HEK293 (cell line): ENCODE results near the gene RASA2.

Experiments
- CTCF ChIP-seq: fragments of 450-650 bp; formaldehyde crosslinking; IDR thresholded peaks from 2 replicates; pipeline ENCODE4 v1.5.1; 2016; ENCODE audit warnings: missing biosample characterization, missing genetic modification characterization
- HOXA7 ChIP-seq: sonication (generic); formaldehyde crosslinking; IDR thresholded peaks from 2 replicates; pipeline ENCODE4 v1.8.1; 2022; ENCODE audit warnings: missing genetic modification reagents, borderline replicate concordance
- OVOL3 ChIP-seq: fragments of 450-650 bp; formaldehyde crosslinking; IDR thresholded peaks from 2 replicates; pipeline ENCODE4 v1.5.1; 2016; ENCODE audit warnings: missing biosample characterization, missing genetic modification characterization
- SCRT2 ChIP-seq: fragments of 450-650 bp; formaldehyde crosslinking; IDR thresholded peaks from 2 replicates; pipeline ENCODE4 v1.5.1; 2016; ENCODE audit warnings: missing biosample characterization, missing genetic modification characterization
- TCF7L2 ChIP-seq: IDR thresholded peaks from 2 replicates; pipeline ENCODE4 v1.6.1; 2011; ENCODE audit warnings: low read depth, mild to moderate bottlenecking, inconsistent platforms, low read length, moderate library complexity, borderline replicate concordance
- ZBTB1 ChIP-seq: fragments of 450-650 bp; formaldehyde crosslinking; IDR thresholded peaks from 2 replicates; pipeline ENCODE4 v1.5.1; 2016; ENCODE audit warnings: missing biosample characterization, missing genetic modification characterization
- ZBTB11 ChIP-seq: fragments of 450-650 bp; formaldehyde crosslinking; conservative IDR thresholded peaks from 2 replicates; pipeline ENCODE4 v1.5.1; 2016; ENCODE audit warnings: low read depth, missing biosample characterization, missing genetic modification characterization
- ZNF10 ChIP-seq: fragments of 450-650 bp; formaldehyde crosslinking; IDR thresholded peaks from 2 replicates; pipeline ENCODE4 v1.5.1; 2017; ENCODE audit warnings: missing biosample characterization, missing genetic modification characterization
- ZNF112 ChIP-seq: fragments of 450-650 bp; formaldehyde crosslinking; IDR thresholded peaks from 2 replicates; pipeline ENCODE4 v1.5.0; 2017; ENCODE audit warnings: missing biosample characterization, missing genetic modification characterization
- ZNF184 ChIP-seq: fragments of 450-650 bp; IDR thresholded peaks from 2 replicates; pipeline ENCODE4 v1.5.1; 2018; ENCODE audit warnings: missing biosample characterization, mild to moderate bottlenecking, missing genetic modification characterization
- ZNF211 ChIP-seq: fragments of 450-650 bp; formaldehyde crosslinking; IDR thresholded peaks from 2 replicates; pipeline ENCODE4 v1.5.1; 2016; ENCODE audit warnings: low read depth, missing biosample characterization, missing genetic modification characterization
- ZNF664 ChIP-seq: fragments of 450-650 bp; formaldehyde crosslinking; IDR thresholded peaks from 2 replicates; pipeline ENCODE4 v1.5.1; 2016; ENCODE audit warnings: missing biosample characterization, missing genetic modification characterization

GRCh38 chr3:141498598-141499223 is 11.9 kb downstream of the RASA2 start:
- TF ChIP-seq HOXA7 (CRISPR knock-in tag), result no peak
- TF ChIP-seq TCF7L2, result no peak
- no peak for TF ChIP-seq ZBTB1 (tag by site-specific recombination)
- TF ChIP-seq CTCF (tag by site-specific recombination), result no peak
- no peak for TF ChIP-seq SCRT2 (tag by site-specific recombination)
- no peak for TF ChIP-seq OVOL3 (tag by site-specific recombination)
- TF ChIP-seq ZBTB11, result no peak
- TF ChIP-seq ZNF664 (tag by site-specific recombination), result no peak
- TF ChIP-seq ZNF211 (tag by site-specific recombination), result no peak
- TF ChIP-seq ZNF10 (tag by site-specific recombination), result no peak
- no peak for TF ChIP-seq ZNF112 (tag by site-specific recombination)
- no peak for TF ChIP-seq ZNF184
